Measurements from ENCODE around the gene STAT3.
"Not testable (repeated sequence)": the region's sequence is repeated elsewhere in the genome, so short reads cannot be mapped to it uniquely, and the experiment has no call there.

The STAT3 gene

DNA sequence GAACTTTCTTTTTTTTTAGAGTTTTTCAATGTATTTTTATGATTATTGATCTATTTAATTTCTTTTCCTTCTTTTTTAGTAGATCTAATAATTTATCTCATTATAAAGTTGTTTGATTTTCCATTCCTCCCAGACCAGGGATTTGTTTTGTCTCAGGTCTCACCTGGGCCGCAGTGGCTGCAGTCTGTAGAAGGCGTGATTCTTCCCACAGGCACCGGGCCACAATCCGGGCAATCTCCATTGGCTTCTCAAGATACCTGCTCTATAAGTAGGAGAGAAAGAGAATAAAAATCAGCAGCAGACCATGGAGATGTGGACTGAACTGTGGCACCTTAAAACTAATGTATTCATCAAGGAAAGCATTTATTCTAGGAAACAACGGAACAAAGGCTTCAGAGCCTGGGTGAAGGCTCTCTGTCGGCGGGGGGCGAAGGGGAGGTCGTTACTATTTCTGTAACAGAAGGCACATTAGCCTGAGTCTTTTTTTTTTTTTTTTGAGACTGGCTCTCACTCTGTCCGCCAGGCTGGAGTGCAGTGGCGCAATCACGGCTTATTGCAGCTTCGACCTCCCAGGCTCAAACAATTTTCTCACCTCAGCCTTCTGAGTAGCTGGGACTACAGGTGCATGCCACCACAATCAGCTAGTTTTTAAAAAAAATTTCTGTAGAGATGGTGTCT, 42.7 kb downstream of the STAT3 start:
- DNase-seq: no peak

DNA sequence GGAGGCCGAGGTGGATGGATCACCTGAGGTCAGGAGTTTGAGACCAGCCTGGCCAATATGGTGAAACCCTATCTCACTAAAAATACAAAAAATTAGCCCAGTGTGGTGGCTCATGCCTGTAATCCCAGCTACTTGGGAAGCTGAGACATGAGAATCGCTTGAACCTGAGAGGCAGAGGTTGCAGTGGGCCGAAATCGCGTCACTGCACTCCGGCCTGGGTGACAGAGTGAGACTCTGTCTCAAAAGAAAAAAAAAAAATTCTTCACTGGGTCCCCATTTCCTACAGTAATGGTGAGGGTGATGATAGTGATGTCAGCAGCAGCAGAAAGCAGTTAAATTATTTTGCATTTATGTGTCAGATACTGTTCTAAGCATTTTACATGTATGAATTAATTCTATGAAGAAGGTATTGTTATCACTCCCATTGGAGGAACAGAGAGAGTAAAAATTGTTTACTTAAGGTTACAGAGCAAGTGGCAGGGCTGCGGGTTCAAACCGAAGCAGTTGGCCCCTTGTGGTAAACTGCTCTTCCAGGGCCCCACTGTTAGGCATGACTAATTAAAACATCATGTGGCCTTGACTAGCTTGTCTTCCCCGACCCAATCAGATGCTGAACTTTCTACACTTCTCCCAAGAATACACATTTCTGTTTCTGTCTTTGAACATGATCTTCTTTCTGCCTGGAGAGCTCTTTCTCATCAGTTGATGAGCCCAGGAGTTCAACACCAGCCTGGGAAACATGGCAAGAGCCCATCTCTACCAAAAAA, 45.8 kb downstream of the STAT3 start:
- DNase-seq: peak; percentile 49

DNA sequence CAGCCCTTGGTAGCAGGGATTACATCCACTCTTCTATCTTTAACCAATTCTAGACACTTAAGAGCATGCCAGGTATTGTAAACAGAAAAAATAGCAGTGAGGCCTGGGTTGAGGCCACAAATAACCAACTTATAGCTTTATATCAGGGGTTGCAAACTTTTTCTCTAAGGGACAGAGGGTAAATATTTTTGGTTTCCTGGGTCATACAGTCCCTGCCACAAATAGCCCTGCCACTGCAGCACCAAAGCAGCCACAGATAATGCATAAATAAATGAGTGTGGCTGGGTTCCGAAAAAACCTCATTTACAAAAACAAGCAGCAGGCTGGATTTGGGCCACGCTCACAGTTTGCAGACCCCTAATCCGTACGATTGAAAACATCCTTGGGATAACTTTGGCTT, 46.7 kb downstream of the STAT3 start:
- DNase-seq: no peak

DNA sequence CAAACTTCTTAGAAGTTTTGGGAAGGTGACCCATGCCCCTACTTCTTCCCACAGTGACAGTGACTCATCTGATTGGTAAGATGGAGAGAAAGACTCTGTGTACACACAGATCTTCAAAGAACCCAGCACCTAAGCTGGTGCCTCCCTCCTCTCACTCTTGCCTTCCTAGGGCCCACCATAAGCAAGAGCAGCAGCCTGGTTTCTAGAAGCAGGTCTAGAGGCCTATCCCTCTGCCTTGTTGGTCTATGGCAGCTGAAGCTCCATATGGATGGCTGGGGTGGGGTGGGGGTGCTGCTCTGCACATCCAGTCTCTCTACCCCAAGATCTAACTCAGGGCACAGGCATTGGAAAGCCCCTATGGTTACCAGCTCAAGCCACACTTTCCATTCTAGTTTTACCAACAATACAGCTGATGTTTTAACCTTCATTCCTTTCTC, 47.5 kb downstream of the STAT3 start:
- DNase-seq: peak; percentile 38

DNA sequence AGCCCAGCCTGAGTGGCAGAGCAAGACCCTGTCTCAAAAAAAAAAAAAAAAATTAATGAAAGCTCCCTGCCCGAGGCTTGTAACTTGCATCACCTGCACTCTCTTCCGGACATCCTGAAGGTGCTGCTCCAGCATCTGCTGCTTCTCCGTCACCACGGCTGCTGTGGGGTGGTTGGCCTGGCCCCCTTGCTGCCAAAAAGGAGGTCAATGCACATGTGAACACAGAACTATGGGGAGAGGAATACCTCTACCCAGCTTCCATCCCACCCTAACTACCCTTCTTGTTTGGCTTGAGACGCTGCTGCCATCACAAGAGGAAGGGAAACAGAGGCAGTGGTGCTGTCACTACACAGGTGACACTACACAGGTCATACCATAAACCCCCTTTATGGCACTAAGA, 49.0 kb downstream of the STAT3 start:
- no peak for DNase-seq

DNA sequence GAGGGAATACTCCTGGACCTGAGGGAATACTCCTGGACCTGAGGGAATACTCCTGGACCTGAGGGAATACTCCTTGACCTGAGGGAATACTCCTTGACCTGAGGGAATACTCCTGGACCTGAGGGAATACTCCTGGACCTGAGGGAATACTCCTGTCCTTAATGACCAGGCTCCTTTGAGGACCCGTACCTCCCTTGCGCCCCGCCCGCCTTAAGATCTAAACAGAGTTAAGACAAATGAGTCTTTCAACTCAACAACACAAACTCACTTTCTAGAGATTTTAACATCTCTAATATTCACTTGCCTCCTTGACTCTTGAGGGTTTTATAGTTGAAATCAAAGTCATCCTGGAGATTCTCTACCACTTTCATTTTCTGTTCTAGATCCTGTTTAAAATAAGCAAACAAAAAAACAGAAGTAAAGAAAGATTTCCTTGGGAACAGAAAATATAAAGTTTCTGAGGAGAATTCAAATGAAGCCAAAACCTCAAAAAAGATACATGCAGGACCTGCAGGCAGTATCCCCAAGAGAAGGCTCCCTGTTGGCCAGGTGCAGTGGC, 49.7 kb downstream of the STAT3 start:
- DNase-seq: no peak

DNA sequence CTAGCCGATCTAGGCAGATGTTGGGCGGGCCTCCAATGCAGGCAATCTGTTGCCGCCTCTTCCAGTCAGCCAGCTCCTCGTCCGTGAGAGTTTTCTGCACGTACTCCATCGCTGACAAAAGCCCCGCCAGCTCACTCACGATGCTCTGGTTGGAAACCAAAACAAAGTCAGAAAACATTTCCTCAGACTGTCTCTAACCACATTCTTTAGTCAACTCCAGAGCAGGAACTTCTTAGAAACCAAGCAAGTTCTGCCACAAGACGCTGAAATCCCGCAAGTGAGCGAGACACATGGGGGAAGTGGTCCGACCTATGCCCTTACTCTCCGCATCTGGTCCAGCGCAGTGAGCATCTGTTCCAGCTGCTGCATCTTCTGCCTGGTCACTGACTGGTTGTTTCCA, 50.8 kb downstream of the STAT3 start:
- DNase-seq: peak; percentile 80

DNA sequence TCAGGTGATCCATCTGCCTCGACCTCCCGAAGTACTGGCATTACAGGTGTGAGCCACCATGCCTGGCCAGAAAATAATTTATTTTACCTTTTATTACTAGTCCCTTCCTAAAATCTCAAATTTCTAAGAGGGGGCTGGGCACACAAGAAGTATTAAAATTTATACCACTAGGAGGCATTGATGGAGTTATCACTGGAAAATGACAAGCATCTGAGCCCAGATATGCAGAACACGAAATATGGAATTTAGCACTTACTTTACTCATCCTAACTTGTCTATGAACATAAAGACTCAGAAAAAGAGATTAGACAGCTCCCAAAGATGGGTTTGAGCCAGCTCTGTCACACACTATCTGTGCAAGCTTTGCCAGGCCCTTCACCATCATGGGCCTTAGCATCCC, 53.6 kb downstream of the STAT3 start:
- DNase-seq: no peak

DNA sequence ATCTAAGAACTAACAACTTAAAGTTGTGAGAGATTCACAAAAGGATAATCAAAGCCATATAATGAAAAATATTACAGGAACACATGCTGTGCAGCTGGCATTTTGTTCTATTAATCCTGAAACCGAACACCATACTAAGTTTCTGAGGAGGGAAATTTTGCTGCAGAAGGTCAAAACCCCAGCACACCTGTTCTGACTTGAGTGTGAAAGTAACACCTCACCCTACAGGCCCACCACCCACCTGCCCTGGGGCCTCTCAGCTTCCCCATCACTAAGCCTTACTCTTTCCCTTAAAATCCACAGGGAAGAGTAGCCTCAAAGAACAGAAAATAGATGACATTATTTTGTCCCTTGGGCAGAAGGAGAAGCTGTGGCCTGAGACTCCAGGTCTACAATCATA, 55.2 kb downstream of the STAT3 start:
- DNase-seq: no peak

DNA sequence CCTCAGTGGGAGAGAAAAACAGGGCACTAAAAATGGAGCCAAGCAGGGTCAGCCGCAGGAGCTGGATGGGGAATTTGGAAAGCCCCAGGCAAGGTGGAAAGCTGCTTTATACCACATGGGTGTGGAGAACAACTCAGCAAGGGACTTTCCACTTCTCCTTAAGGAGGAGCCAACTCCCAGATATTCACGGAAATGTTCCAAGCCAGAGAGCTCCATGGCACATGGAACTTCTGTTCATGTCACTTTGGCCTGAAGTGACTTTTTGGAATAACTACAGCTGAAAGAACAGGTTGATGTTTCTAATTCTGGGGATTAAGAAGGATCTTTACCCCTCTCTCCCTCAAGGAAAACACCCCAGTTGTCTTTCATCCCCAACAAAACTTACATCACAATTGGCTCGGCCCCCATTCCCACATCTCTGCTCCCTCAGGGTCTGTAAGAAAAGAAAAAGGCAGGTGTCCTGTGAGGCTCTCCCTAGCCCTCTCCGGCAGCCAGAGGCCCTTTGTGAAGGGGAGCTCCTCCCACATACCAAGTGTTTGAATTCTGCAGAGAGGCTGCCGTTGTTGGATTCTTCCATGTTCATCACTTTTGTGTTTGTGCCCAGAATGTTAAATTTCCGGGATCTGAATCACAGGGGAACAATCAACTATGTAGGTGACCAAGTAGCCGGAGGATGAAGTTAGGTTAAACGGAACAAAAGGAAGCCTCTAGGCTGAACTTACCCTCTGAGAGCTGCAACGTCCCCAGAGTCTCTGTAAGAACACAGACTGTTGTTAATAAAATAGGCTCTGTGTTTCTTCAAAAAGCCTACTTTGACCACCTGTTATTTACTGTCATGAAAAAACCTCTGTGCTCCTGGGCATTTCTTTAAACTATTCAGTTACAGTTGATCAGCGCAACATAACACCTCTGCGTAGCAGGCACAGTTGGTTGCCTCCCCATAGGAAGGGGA, 58.9 kb downstream of the STAT3 start:
- no peak for DNase-seq

DNA sequence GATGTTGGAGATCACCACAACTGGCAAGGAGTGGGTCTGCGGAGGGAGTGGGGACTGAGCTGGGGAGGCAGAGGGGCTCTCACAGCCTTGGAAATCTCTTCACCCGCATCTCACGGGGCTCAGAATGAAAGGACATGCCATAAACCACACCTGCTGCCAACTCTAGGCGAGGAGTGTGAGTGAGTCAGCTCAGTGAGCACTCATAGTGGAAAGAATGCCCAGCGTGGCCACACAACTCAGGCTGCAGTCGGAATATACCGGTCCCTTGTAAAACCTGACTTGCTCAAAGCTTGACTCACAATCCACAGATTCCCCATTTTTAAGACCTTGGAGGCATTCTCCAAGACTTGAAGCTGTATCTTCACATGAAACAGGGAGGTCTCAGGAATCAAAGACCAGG, 63.2 kb downstream of the STAT3 start:
- no peak for DNase-seq

DNA sequence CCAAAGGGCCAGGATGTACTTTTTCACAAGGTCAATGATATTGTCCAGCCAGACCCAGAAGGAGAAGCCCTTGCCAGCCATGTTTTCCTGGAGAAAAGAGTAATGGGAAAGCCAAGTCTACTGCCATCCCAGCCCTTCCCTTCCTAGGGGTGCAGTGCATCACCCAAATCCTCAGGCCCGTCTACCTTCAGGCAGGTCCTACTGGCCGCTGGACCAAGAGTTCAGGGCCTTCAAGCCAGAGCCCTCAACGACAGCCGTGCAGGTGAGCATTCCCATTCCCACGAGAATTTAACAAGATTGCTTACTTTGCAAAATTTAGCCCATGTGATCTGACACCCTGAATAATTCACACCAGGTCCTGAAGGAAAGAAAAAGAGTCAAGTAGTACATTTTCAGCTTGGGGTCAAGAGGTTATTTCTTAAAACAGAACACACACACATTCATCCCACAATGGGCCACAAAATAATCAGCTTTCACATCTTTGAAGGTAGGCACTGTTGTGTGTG, 64.9 kb downstream of the STAT3 start:
- DNase-seq: no peak

DNA sequence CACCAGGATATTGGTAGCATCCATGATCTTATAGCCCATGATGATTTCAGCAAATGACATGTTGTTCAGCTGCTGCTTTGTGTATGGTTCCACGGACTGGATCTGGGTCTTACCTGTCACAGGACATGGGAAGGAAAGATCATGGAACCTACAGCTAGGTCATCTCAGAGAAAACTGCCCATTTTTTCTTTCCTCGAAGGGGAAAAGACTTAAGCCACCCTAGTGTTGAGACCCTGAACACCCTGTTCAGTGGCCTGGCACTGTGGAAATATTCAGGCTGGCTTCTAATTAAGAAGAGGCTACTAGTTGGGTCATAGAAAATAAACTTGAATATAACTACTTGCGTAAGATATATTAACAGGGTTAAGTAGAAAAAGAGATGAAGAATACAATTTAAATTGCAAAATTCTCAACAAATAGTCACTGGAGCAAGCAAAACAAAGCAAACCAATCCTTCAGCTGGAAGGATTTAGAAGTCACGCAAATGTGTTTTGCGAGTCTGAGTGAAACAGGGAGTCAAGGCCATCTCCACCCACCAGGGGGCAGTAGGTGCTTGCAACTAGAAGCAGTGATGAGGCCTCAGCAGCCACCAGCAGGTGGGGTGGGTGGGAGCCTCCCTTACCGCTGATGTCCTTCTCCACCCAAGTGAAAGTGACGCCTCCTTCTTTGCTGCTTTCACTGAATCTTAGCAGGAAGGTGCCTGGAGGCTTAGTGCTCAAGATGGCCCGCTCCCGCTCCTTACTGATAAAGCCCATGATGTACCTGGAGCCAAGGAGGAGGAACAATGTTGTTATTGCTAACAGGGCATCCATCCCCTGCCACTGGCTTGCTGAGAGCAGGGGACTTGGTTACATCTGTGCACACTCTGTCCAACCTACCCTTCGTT, 65.6 kb downstream of the STAT3 start:
- peak; percentile 91 for DNase-seq

DNA sequence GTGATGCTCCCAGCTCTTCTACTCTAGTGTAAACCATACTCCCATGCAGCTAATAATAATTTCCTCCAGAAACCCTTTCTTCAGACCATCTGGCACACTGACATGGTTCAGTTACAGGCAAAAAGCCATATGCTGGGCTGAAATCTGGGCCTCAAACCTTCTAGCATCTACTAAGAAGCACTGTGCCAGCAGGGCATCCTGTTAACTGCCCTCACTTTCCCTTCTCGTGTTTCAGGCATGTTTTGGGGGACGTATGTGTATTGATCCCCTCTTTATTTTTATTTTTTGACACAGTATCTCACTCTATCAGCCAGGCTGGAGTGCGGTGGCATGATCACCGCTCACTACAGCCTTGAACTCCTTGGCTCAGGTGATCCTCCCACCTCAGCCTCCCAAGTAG, 66.7 kb downstream of the STAT3 start:
- no peak for DNase-seq

DNA sequence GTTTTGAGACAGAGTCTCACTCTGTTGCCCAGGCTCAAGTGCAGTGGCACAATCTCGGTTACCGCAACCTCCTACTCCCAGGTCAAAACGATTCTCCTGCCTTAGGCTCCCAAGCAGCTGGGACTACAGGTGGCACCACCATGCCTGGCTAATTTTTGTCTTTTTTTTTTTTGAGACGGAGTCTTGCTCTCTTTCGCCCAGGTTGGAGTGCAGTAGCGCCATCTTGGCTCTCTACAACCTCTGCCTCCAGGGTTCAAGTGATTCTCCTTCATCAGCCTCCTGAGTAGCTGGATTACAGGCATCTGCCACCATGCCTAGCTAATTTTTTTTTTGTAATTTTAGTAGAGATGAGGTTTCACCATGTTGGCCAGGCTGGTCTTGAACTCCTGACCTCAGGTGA, 70.3 kb downstream of the STAT3 start:
- DNase-seq: not testable (repeated sequence)

DNA sequence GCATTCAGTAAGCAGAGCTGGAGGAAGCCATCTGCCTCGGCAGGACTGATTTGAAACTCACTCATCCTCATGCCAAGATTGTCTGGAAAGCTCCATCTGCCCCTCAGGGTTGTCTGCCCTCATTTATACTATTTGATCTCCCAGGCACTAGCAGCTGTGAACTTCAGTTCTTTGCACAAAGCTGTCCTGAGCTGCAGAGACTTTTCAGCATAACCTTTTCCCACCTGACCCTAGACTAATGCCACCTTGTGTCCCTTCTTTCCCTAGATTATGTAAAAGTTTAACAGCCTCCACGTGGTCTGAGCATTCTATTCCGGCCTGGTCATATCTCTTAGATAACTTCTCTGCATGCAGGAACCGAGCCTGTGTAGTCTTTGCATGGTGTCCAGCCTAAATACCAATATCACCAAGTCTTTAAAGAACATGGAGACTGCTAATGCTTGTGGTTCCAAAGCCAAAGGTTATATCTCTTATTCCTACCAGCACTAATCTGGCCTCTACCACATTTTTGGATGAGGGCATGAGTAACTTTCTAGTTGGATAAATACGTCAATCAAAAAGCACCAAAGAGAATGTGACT, 70.9 kb downstream of the STAT3 start:
- no peak for DNase-seq

DNA sequence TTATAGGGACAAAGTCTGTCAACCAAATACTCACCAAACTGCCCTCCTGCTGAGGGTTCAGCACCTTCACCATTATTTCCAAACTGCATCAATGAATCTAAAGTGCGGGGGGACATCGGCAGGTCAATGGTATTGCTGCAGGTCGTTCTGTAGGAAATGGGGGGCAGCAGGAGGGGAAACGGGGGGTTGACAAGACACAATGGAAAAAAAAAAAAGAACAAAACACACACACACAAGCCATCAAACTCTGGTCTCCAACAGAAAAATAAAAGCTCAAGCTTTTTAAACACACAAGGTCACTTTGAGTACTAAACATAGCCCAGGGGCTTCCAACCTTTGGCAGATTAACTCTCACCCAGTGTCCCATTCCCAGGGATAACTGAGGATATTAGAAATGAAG, 71.5 kb downstream of the STAT3 start:
- no peak for DNase-seq

DNA sequence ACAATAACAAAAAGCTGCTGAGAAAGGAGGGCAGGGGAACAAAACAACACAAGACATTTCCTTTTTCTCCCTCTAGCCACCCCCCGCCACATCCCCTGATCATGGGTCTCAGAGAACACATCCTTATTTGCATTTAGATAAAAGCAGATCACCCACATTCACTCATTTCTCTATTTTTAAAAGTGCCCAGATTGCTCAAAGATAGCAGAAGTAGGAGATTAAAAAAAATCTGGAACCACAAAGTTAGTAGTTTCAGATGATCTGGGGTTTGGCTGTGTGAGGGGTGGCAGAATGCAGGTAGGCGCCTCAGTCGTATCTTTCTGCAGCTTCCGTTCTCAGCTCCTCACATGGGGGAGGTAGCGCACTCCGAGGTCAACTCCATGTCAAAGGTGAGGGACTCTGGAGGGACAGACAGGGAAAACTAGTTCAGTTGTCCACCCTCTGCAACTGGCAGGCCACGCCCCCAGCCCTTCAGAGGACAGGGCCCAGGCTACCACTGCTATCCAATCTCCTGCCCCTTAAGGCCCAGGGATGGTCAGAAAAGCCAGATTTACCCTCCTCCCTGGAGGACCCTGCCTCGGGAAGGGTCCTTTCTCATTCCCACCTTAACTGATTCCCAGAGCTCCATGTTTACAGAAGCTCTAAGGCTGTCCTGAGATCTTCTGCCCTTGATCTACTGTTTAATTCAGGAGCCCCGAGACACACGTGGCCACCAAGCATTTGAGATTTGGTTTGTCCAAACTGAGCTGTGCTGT, 72.7 kb downstream of the STAT3 start:
- no peak for DNase-seq

DNA sequence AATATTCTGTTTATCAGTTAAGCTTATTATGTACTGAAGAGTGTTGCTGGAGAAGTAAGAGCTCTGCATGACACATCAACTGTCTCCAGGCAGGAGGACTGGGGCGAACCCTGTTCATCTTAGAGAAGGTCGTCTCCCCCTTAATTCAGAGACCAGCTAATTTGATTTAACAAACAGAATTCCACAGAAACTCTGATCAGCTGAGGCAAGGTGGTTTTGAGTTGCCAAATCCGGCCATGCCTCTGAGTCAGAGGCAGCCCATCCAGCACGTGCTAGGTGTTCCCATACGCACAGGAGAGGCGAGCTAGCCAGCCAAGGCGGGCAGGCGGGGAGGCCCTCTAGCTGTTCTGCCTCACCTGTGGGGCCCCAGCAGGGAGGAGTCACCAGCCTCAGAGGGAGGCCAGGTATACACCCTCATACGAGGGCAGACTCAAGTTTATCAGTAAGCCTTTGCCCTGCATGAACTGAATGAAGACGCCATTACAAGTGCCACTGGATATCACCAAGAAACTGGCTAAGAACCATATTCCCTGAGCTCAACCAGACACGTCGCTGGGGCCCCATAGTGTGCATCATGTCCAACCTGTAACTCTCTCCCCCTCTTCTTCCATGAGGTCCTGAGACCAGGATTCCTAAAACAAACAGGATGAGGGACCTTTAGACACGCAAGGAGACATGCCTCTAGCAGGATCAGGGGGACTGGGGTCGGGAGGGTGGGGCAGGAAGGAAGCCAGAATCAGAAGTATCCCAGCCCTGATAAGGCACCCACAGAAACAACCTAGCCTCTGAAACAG, 74.3 kb downstream of the STAT3 start:
- DNase-seq: no peak

DNA sequence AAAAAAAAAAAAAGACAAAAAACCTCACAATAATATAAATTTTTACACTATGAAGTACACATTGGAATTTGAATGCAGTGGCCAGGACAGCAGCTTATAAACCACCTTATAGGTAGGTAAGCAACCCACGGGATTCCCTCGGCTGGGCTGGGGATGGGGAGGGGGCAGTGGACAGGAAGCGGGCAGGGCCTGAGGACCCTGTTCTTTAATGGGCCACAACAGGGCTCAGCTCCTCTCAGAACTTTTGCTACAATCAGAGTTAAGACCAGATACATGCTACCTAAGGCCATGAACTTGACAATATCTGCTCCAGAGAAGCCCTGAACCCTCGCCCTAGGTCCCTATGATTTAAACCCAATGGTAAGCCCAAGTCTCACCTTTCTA, 74.9 kb downstream of the STAT3 start:
- DNase-seq: no peak
